Keratinocyte (primary cell): ENCODE results near the gene KCNK16. TPM values are rescaled to one million over a fixed set of nuclear protein-coding genes. Genes with fewer than 3 reads are reported as not detected.

Source experiments
- DNase-seq: peaks from one replicate; pipeline ENCODE4 v3.0.0-alpha.2; 2011; ENCODE audit warnings: low read depth, missing footprints, low spot score
- FAIRE-seq: peaks from 2 replicates; lab custom pipeline; 2011; peaks lifted over from hg19 to GRCh38; lab: Jason Lieb, UNC
- H2AFZ ChIP-seq: 2 replicates; pipeline ENCODE4 v1.6.0; 2012; ENCODE audit warnings: low read length, control low read depth, inconsistent platforms; ENCODE audit not compliant: control insufficient read depth
- H3K27ac ChIP-seq: 2 replicates; pipeline ENCODE4 v1.5.1; 2011; ENCODE audit warnings: low read length; ENCODE audit not compliant: control insufficient read depth, insufficient read depth
- H3K27me3 ChIP-seq: 3 replicates; pipeline ENCODE4 v1.6.0; 2011; ENCODE audit warnings: low read length; ENCODE audit not compliant: control insufficient read depth, insufficient read depth; ENCODE audit errors: extremely low read depth
- H3K36me3 ChIP-seq, 2 experiments: 2 replicates in 1 of 2; 3 replicates in 1 of 2; pipeline ENCODE4 v1.5.1; 2011; ENCODE audit warnings: low read length in 2 of 2, mild to moderate bottlenecking in 1 of 2; ENCODE audit not compliant: control insufficient read depth in 2 of 2, insufficient read depth in 2 of 2; ENCODE audit errors: extremely low read depth in 1 of 2
- H3K4me1 ChIP-seq: 3 replicates; pipeline ENCODE4 v1.5.1; 2011; ENCODE audit warnings: low read length; ENCODE audit not compliant: control insufficient read depth, insufficient read depth; ENCODE audit errors: extremely low read depth
- H3K4me2 ChIP-seq: 3 replicates; pipeline ENCODE4 v1.6.0; 2011; ENCODE audit warnings: low read depth, low read length; ENCODE audit not compliant: control insufficient read depth, insufficient read depth; ENCODE audit errors: extremely low read depth
- H3K4me3 ChIP-seq, 3 experiments: fragments of 200-600 bp in 1 of 3; sonication (generic) in 1 of 3; 2 replicates in 2 of 3; 3 replicates in 1 of 3; pipeline ENCODE4 v1.5.1; 2011 to 2016; ENCODE audit warnings: low read length in 3 of 3, mild to moderate bottlenecking in 3 of 3, control low read depth in 2 of 3, inconsistent platforms in 1 of 3, low read depth in 1 of 3, mixed read lengths in 1 of 3, mixed run types in 1 of 3, moderate library complexity in 1 of 3; ENCODE audit not compliant: control insufficient read depth in 2 of 3, insufficient read depth in 2 of 3; ENCODE audit errors: extremely low read depth in 1 of 3
- H3K79me2 ChIP-seq: 2 replicates; pipeline ENCODE4 v1.6.0; 2012; ENCODE audit warnings: low read length; ENCODE audit not compliant: control insufficient read depth, insufficient read depth
- H3K9ac ChIP-seq: 3 replicates; pipeline ENCODE4 v1.6.0; 2011; ENCODE audit warnings: low read length; ENCODE audit not compliant: control insufficient read depth, insufficient read depth; ENCODE audit errors: extremely low read depth
- H3K9me1 ChIP-seq: 3 replicates; pipeline ENCODE4 v1.6.0; 2011; ENCODE audit warnings: low read length; ENCODE audit not compliant: control insufficient read depth, insufficient read depth; ENCODE audit errors: extremely low read depth
- H3K9me3 ChIP-seq: 2 replicates; pipeline ENCODE4 v1.5.1; 2012; ENCODE audit warnings: low read depth, low read length; ENCODE audit not compliant: control insufficient read depth
- H4K20me1 ChIP-seq: 3 replicates; pipeline ENCODE4 v1.6.0; 2011; ENCODE audit warnings: low read length; ENCODE audit not compliant: control insufficient read depth, insufficient read depth; ENCODE audit errors: extremely low read depth
- CTCF ChIP-seq, 3 experiments: IDR thresholded peaks in 1 of 3; conservative IDR thresholded peaks in 1 of 3; optimal IDR thresholded peaks in 1 of 3; 2 replicates in 2 of 3; 3 replicates in 1 of 3; pipeline versions ENCODE3 to v1.5.1; 2011; ENCODE audit warnings: low read length in 3 of 3, mild to moderate bottlenecking in 3 of 3, moderate library complexity in 2 of 3, control low read depth in 1 of 3, inconsistent platforms in 1 of 3; ENCODE audit not compliant: insufficient read depth in 2 of 3; ENCODE audit errors: extremely low read depth in 1 of 3
- EZH2 ChIP-seq: IDR thresholded peaks from one replicate; pipeline ENCODE4 v1.6.1; 2012; ENCODE audit warnings: inconsistent platforms, mild to moderate bottlenecking, low read length, moderate library complexity
- dilution Hi-C: fragments of 300-500 bp; cut with MboI; formaldehyde crosslinking; loops from one replicate; pipeline ENCODE4 v1.7.0; 2020; ENCODE audit warnings: low sequenced_read_pairs; ENCODE audit not compliant: extremely low pct_ligation_motif_present
- polyA plus RNA-seq, 5 experiments: library from polyadenylated mRNA; depleted of rRNA in 3 of 5; stranded (reverse) in 3 of 5; stranded (forward) in 1 of 5; unstranded in 1 of 5; fragments of >200 nt; gene quantifications; 1 replicate in 1 of 5; 2 replicates in 3 of 5; 3 replicates in 1 of 5; pipeline versions ENCODE4 v1.2.1 to v1.2.3, GENCODE V29; 2011 to 2012; ENCODE audit warnings: missing spikeins in 2 of 5, low read depth in 1 of 5, low replicate concordance in 1 of 5

Gene KCNK16
- polyA plus RNA-seq, 1 donor (not counting 4 experiments of a cell fraction or from before 2014, with no cell fraction given), result not detected

- Histone ChIP-seq H3K36me3 (no peaks in the 10 kb centered on the region), H3K9ac (no peak overlapping the region)
- no peak for FAIRE-seq
Measured at GRCh38 chr6:39330476-39330875, 8.0 kb upstream of the KCNK16 start.

GRCh38 chr6:39330057-39330456 lies 7.6 kb upstream of the KCNK16 start:
- H3K9ac ChIP-seq, result no peak overlapping the region
- H2AFZ ChIP-seq, result no peak overlapping the region
- H3K27ac ChIP-seq, result no peak overlapping the region
- no peak for DNase-seq
- H3K9me1 ChIP-seq, result no peaks in the 10 kb centered on the region
- no peaks in the 10 kb centered on the region for H4K20me1 ChIP-seq
- no peak overlapping the region for H3K4me2 ChIP-seq
- H3K79me2 ChIP-seq, result no peaks in the 10 kb centered on the region
- no peak overlapping the region for H3K4me3 ChIP-seq
- dilution Hi-C loops, result no loop called here
- H3K27me3 ChIP-seq, result no peaks in the 10 kb centered on the region
- H3K9me3 ChIP-seq, result no peaks in the 10 kb centered on the region
- FAIRE-seq, result no peak
- no peaks in the 10 kb centered on the region for H3K4me1 ChIP-seq
- no peaks in the 10 kb centered on the region for H3K36me3 ChIP-seq
- TF ChIP-seq EZH2 (no peak), CTCF (optimal IDR thresholded peaks at IDR 0.05 in 1 of 3, IDR thresholded peaks at IDR 0.05 in 1 of 3, conservative IDR thresholded peaks at IDR 0.05 in 1 of 3; ENCODE audit: extremely low read depth in 1 of 3, insufficient read depth in 2 of 3, low read length in 3 of 3) (no peak)

More at GRCh38 chr6:39330476-39330875, 8.0 kb upstream of the KCNK16 start:
- Histone ChIP-seq H3K4me2 (no peak overlapping the region), H3K27ac (no peak overlapping the region), H4K20me1 (no peaks in the 10 kb centered on the region), H3K79me2 (no peaks in the 10 kb centered on the region), H3K27me3 (no peaks in the 10 kb centered on the region), H3K9me3 (no peaks in the 10 kb centered on the region), H3K4me1 (no peaks in the 10 kb centered on the region), H3K4me3 (no peak overlapping the region), H2AFZ (no peak overlapping the region), H3K9me1 (no peaks in the 10 kb centered on the region)
- dilution Hi-C loops, result no loop called here
- TF ChIP-seq CTCF (optimal IDR thresholded peaks at IDR 0.05 in 1 of 3, IDR thresholded peaks at IDR 0.05 in 1 of 3, conservative IDR thresholded peaks at IDR 0.05 in 1 of 3; ENCODE audit: extremely low read depth in 1 of 3, insufficient read depth in 2 of 3, low read length in 3 of 3) (no peak), EZH2 (no peak)
- DNase-seq, result no peak
